GM21737 (cell line): ENCODE data around the gene C17orf114.

Experiments
- ATAC-seq: cut with Tn5 transposase; IDR thresholded peaks from one replicate; pipeline ENCODE4 v1.9.1; 2021; ENCODE audit warnings: mild to moderate bottlenecking, moderate library complexity; ENCODE audit not compliant: unreplicated experiment

The C17orf114 gene

DNA sequence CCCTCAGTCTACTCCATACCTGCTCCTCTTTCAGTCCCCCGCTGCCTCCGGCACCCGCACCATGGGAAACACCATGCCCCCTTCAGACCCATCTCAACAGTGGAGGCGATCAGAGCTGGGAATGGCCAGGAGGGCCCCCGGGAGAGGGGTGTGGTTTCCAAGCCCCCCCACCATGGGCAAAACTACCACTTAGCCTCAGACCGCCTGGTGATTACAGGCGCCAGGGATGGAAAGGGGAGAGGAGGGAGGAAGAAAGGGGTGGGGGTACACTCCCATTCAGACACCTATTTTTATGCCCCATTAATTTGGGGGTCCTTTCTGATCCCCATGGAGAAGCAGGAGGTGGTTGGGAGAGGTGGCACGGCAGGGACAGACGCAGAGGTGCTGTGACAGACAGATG, at the start of gene C17orf114:
TSS of gene C17orf114 (minus strand) at position 101 of the 400 bp plus-strand sequence.
- no peak for ATAC-seq

DNA sequence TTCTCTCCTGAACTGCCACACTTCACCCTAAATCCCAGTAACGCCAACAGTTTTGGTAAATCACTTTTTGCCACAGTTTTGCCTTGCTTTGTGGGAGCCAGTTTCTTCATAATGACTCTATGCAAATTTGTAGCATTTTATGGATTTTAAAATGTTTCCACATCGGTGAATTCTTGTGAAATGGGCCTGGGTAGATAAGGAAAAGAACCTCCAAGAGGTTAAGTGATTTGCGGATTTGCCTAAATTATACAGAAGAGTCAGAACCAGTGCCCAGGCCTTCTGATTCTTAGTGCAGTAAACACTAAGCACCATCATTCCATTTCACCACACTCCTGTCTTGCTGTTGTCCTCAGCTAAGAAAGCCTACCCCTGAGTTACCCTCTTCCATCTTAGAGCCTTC, 49.0 kb upstream of the C17orf114 start:
- no peak for ATAC-seq

DNA sequence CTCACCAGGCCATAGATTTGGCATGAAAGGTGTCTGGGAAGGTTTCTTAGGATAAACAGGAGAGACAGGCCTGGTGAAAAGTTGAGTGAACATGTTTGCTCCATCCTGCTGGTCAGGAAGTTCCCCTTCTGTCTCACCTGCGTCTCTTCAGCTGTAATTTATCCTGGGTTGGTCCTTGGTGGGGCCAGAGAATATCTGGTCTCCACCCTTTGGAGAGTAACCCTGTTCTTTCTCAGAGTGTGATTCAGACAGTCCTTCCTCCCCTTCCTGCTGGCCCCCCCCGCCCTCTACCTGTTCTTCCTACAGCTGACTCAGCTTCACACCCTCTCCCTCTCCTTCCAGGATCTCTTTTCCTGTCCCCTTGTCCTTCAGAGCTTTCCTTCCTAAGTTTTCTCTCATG, 48.1 kb upstream of the C17orf114 start:
- ATAC-seq, result no peak

DNA sequence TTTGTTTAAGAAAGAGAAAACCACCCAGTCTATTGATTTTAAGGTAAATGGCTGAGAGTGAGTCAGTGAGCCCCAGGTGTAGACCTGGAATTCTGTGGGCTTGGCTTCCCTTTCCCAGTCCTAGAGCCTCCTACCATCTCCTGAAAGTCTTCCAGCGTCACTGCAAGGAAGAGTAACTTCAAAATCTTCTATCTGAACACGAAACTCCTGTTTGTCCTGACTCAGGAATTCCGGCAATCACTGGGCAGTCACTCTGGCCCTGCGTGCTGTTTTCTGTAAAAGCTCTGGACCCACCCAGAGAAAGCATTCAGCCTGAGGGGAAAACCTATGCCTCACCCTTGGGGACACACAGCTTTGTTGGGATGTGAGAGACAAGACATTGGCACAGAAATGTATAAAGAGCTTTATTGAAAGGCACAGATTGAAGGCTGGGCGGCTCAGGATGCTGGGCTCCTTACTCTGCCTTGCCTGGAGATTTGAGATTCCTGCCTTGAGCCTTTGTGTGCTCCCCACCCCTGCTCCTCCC, 46.9 kb upstream of the C17orf114 start:
- ATAC-seq, result no peak

DNA sequence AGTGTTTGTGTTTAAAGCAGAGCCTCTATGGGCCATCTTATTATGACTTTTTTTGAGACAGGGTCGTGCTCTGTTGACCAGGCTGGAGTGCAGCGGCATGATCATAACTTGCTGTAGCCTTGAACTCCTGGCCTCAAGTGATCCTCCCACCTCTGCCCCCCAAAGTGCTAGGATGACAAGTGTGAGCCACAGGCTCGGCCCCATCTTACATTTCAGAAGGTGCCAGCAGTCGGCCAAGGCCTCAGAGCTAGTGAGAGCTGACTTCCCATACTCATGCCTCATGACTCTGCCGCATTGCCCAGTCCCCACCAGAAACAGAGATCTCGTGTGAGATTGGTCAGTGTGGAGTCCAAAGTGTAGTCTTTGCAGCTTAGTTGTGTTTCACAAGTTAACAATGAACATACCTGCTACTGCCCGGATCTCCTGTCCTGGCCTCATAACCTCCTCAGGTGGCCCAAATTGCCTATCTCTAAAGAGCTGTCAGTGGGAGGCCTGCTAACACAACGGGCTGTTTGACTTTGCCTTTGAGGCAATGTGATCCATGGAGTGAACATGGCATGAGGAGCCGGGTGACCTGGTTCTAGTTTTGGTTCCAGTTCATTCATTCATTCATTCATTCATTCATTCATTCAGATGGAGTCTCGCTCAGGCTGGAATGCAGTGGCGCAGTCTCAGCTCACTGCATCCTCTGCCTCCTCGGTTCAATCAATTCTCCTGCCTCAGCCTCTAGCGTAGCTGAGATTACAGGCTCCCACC, 44.7 kb upstream of the C17orf114 start:
- no peak for ATAC-seq

DNA sequence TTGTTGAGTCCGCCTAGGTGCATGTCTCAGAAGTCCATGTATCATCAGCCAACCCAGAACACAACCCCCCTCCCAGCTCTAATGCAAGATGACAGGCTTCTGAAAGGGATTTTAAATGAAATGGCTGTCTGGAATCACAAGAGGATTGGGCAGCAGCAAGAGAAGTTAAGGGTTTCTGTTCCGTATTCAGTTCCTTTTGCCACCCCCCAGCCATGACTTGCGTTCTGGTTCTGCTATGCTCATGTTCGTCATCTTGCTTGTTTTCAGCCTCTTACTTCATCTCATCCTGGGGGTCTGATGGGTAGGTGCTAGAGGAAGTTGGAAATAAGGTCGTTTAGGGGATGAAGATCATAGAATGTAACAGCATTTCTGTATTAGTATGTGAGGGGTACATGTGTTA, 43.0 kb upstream of the C17orf114 start:
- no peak for ATAC-seq

DNA sequence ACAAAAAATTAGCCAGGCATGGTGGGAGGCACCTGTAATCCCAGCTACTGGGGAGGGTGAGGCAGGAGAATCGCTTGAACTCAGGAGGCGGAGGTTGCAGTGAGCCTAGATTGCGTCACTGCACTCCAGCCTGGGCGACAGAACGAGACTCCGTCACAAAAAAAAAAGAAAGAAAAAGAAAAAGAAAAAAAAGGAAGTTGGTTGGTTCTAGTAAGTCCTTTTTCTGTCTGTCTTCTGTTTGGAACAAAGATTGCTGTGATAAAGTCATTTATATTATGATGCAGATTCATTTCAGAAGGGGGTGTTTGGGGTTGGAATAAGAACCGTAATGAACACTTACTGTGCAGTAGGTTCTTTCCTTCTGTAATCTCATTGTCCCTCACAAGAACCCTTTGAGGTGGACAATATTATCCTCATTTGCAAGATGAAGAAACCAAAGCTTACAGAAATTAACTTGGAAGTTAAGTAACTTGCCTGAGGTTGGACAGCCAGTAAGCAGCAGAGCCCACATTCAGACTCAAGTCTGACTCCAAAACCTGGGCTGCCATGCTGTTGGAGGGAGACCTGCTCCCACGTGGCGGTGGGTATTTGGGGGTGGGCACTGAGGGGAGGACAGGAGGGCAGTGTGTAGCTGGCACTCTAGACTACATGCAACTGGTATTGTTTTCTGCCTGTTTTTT, 41.3 kb upstream of the C17orf114 start:
- ATAC-seq, result no peak

DNA sequence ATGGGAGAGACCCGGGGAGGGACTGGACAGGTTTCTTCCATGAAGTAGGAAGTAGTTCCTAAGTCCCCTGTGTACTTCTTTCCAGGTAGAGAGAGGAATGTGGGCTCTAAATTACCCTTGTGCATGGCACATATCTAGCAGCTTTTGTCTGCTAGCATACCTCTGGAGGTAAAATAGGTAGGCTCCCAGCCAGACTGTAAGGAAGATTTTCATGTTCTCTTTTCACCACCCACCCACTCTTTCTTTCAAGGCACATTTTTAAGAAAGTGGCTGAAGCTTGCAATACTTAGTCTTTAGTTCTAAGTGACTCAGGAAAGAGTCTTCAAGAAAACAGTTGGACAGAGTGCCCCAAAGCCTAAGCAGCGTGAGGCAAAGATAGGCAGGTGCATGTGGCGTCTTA, 40.2 kb upstream of the C17orf114 start:
- no peak for ATAC-seq

DNA sequence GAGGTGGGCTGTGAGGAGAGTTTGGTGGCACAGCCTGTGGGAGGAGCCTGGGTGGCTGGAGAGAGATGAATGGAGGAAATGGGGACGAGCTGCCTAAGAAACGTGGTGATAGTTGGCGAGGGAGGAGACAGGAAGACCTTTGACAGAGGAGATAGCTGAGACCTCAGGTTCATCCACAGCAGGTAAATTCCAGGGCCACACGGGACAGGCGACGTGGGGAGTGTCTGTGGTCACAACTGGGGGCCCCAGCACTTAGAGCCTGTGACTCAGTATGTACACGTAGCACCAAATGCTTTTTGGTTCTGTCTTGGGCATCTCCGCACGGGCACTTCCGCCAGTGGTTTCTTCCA, 38.7 kb upstream of the C17orf114 start:
- ATAC-seq, result no peak

DNA sequence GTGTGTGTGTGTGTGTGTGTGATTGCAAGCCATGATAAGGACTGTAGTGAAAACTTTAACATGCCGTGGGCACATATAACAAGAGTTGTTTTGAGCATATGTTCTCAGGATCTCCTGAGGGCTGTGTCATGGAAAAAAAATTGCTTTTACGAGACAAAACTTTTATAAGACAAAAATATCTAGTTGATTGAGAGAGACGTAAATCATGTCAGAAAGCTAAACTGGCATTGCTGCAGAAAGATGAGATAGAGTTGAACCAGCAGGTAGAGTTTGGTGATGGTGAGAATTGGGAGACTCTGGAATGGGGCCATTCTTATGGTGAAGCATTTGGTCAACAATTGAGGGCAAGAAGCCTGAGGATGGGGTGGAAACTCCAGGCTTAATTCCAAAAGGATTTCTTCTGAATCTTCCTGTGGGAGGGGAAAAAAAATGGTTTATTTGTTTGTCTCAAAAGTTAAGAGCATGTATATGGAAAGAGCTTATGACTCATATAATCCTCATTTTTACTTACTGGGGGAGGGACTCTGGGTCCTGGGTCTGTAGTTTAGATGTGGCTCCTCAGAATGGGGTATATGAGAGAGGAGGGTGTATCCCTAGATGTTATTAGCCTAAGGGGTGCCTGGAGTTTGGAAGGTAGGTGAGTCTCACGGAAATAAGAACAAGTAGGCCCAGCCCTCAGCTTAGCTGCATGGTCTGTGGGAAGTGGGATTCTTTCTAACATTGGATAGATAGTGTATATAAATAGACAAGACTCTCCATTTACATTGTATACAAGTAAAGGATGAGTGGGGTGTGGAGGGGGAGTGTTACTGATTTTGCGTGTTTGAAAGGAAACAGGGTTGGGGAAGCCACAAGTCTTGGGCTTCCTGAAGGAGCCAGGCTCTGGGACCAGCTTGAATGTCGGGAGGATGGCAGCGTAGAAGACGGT, 38.1 kb upstream of the C17orf114 start:
- no peak for ATAC-seq

DNA sequence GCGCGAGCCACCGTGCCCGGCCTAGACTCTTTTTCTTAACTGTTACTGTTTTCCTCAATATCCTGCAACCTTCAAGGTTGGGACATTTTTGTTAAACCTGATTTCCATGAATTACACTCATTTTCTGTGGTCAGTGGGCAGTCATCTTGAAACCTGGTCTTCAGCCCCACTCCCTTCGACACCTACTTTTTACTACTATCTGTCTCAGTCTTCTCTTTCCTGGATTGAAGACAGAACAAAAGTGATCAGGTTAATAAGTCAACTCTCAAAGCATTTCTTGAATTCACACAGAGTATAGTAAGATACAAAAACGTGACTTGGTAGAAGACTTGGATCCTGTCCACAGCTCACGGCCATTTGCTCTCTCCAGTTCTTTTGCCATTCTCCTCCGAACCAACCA, 37.1 kb upstream of the C17orf114 start:
- no peak for ATAC-seq

DNA sequence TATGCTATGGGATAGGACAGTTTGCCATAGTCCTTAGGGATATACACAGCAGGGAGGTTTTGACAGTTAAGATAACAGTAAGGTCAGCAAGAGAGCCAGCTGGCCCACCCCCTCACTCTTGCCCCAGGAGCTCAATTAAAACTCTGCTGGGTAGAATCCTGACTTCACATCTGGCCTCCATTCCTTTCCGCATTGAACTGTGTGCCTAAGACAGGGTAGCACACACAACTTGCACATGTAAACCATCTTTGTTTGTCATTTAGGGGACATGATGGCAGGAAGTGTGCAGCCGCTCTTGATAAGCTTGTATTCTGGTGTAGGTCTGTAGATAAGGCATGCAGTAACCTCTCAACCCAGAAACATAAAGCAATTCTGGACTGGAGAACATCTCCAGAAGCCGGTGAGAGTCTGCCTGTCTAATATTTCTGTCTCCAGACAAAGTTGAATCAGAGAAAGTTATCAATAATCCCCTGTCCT, 36.2 kb upstream of the C17orf114 start:
- ATAC-seq, result no peak

DNA sequence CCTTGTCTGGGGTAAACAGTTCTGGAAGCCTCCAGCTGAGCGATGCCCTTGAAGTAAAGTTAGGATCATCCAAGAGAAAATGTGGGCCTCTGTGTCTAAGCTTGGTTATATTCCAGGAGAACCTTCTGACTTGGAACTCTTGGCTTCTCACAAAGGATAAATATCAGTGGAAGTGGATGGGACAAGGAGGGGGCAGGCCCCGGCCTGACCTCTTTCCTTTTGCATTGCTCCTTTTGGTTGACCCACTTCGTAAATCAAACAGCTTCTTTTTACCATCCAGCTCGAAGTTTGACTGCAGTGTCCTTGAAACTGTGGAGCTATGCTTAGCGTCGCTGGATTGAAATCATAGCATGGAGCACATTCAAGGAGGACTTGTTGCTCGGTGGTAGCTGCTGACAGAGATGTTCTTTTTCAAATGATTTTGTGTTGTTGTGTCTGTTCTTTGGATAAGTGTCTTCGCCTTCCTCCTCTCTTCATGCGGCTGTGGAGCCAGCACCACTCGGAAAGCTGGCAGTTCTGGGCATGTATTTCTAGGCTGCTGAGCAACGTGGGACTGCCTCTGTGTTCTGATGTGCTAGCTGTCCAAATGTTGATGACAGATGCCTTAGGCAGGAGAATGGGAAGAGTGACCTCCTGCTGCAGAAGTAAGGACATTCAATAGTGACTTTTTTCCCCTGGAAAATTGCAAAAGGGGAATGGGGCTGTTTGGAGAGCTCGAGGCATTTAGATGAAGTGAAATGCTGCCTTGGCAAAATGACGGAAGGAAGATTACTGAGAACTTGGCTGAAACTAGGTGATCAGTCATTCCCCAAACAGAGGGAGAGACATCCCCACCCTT, 35.6 kb upstream of the C17orf114 start:
- ATAC-seq, result no peak

DNA sequence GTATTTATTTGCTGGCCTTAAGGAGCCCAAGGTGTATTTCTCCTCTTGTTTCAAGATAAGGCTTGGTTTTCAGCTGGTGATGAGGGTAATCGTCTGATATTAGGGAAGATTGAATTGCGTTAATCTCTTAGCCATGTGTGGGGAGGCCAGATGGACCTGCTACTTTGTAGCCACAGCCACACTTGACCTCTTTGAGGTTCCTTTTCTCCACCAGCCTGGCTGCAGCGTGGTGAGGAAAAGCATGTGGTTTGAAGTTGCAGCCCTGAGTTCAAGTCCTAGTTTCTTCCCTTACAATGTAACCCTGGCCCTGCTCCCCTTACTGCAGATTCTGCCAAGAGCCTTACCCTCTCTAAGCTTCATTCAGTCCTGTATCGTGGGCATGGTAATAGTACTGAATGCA, 34.1 kb upstream of the C17orf114 start:
- ATAC-seq, result no peak

DNA sequence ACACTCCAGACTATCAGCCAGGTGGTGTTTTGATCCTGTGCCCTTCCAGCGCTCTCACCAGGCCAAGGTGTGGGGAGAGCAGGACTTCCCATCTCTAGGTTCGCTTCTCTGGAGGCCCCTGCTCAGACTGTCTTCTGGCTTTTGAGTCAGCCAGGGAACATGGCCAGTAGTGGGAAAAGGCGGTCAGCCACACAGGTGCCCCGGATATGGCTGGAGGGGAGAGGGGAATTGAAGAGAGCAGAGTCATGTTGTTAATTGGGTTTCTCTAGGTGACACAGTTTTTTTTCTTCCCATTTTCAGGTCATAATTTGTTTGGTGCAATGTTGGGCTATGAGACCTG, 32.5 kb upstream of the C17orf114 start:
- ATAC-seq, result no peak

DNA sequence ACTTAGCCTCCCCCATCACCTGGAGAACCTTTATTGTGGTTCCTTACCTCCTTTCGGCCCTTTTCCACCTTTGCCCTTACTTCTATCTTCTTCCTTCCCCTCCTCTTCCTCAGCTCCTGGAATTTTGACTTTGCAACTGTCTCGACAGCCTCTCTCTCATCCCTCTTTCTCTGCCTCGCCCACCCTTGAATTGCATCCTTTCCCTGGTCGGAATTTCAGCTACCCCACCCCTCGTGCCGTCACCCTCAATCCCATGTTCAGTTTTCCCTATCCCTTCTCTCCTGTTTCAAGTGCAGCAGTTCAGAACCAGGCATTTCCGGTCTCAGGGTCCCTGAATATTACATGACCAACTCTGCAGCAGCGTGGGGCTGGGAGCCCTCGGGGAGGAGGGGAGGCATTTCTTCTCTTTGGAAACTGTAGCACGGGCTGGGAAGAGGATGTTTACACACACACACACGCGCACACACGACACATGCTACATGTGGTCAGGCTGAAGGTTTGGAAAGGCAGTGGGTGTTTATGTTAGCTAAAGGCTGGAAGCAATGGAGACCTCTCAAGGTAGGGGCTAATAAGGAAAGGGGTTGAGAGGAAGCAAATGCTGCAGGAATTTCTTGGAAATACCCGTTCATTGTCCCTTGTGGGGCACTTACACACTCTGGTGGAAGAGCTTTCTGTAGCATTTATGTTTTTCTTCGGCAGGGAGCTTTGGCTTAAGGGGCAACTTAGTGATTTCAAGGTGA, 32.0 kb upstream of the C17orf114 start:
- peak; percentile 10 for ATAC-seq

DNA sequence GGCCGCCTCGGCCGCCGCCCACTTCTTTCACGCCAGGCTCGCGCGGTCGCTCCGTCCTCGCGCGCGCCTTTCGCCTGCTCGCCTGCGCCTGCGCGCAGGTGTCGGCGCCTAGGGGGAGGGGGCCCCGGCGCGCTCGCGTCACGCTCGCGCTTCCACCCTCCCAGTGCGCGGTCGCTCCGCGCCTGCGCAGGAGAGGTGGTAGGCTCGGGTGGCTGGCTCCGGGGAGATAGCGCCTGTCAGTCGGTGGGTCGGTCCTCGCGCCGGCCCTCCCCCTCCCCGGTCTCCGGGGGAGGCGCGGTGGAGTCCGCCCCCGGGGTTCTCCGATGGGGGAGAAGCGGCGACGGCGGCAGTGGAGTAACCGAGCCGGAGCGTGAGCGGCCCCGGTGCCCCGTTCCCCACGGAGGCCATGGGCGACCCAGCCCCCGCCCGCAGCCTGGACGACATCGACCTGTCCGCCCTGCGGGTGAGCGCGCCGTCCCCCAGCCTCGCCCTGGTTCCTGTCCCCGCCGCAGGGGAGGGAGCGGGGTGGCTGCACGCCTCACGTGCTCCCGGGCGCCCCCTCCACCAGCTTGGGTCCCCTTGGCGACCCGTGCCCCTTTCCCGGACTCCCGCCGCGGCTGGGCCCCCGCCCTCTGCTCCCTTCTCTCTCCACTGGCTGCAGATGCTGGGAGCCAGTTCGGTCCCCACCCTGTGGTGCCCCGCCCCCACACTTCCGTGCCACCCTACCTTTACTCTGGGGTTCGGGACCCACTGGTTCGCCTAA, 31.2 kb upstream of the C17orf114 start, which contains the start of gene MINK1:
TSS of gene MINK1 (plus strand) at position 163 of the 763 bp plus-strand sequence. CDS start at position 407, 244 bp downstream.
- ATAC-seq, result peak; percentile 88

DNA sequence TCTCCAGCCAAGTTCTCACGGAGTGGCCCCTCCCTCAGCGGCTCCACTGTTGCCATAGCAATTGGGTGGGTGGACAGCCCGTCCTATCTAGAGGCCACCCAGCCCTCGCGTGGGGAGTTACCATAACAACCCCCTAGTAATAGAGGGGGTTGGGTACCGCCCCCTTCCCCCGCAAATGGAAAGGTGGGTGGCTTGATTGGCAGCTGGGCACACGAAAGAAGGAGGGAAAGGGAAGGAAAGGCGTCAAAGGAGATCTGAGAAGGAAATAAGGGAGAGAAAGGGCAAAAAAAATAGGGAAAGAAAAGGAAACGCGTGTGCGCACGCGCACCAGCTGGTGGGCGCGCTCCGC, 30.7 kb upstream of the C17orf114 start:
- ATAC-seq, result peak; percentile 5

DNA sequence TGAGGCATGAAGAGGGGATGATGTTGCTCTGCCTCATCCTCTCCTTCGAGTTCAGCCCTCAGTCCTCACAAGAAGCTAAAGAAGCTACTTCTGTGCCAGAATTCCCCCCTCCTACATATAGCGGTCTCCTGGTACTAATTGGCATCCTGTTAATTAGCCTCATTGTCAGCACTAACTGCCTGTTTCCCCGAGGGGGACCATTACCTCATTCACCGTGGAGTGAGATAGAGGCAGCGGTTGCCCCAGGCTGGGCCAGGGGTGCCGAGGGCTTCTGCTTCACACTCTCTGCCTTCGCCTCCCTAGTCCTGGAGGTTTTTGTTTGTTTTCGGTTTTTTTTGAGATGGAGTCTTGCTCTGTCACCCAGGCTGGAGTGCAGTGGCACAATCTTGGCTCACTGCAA, 25.3 kb upstream of the C17orf114 start:
- no peak for ATAC-seq
